Activated gamma-delta T cell (primary cell): ENCODE results near the gene SYNC.
"Not testable (repeated sequence)": the region's sequence is repeated elsewhere in the genome, so short reads cannot be mapped to it uniquely, and the experiment has no call there.

ENCODE experiments used
- DNase-seq: peaks from one replicate; lab custom pipeline; 2025; lab: John Stamatoyannopoulos, UW

SYNC gene

DNA sequence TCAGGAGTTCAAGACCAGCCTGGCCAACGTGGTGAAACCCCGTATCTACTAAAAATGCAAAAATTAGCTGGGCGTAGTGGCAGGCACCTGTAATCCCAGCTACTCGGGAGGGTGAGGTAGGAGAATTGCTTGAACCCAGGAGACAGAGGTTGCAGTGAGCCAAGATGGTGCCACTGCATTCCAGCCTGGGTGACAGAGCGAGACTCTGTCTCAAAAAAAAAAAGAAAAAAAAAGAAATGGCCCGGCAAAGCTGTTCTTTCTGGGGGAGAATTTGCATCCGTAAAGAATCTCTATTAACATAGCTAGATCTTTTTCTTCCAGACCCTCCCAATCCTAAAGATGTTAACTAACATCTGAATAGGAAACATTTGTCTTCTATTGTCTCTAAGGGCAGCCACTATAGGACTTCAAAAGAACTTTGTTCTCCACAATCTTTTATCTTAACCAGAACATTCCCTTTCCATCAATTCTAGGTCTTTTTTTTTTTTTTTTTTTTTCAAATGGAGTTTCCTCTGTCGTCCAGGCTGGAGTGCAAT, 60.2 kb downstream of the SYNC start:
- not testable (repeated sequence) for DNase-seq

DNA sequence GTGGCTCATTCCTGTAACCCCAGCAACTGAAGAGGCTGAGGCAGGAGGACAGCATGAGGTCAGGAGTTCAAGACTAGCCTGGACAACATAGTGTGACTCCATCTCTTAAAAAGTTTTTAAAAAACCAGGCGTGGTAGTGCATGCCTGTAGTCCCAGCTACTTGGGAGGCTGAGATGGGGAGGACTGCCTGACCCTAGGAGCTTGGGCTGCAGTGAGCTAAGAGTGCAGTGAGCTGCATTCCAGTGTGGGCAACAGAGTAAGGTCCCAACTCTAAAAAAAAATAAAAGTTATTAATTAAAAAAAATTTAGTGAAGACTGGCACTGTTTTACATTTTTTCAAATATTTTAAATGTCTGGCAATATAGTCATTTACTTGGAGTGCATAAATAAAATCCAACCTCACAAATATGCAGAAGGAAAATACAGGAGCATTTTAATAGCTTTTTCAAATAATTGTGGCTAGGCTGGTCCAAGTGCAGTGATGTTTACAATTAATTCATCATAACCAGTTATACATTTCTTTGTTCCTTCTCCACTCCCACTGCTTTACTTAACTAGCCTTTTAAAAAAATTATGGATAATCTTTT, 63.0 kb downstream of the SYNC start:
- DNase-seq: no peak

DNA sequence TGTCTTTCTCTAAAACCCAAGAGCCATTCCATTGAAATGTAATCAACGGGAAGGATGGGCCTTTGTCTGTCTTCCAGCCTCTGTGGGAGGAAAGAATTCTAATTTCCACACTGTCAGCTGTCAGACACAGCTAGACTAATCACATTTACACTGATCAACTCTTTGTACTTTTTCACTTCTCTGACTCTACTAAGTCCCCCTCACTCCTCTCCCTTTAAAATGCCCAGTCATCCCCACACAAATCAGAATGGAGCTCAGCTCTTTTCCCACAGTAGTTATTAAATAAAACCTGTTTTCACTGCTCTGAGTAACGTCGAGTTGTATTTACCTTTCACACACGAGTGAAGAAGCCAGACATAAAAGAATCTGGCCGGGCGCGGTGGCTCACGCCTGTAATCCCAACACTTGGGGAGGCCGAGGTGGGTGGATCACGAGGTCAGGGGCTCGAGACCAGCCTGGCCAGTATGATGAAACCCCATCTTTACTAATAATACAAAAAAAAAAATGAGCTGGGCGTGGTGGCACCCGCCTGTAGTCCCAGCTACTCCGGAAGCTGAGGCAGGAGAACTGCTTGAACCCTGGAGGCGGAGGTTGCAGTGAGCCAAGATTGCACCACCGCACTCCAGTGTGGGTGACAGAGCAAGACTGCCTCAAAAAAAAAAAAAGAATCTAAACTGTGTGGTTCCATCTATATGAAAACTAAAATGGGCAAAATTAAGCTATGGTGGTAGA, 65.5 kb downstream of the SYNC start:
- no peak for DNase-seq

DNA sequence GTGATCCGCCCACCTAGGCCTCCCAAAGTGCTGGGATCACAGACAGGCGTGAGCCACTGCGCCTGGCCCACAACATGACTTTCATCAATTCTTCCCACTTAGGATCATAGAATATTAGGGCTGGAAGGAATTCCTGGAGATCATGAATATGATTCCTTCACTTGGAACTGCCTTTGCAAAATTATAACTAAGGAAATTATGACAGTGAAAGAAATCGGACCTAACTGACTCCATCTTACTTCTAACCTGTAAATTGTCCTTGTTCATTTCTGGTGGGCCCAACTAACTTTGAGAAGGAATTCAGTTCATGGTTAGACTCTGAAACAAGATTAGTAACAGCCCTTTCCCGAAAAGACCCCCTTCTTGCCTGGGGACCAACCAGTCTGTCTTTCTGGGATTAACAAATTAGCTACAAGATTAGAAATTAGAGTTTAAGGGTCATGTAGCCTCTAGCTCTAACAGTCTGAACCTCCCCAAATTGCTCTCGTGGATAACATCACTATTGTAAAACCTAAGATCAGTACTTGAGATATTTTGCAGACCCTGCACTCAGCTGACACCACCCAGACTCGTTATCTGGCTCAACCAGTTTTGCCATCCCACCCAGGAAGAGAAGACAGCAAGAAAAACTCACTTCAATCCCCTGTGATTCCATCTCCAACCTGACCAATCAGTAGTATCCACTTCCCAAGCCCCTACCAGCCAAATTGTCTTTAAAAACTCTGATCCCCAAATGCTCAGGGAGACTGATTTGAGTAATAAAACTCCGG, 66.9 kb downstream of the SYNC start:
- no peak for DNase-seq

DNA sequence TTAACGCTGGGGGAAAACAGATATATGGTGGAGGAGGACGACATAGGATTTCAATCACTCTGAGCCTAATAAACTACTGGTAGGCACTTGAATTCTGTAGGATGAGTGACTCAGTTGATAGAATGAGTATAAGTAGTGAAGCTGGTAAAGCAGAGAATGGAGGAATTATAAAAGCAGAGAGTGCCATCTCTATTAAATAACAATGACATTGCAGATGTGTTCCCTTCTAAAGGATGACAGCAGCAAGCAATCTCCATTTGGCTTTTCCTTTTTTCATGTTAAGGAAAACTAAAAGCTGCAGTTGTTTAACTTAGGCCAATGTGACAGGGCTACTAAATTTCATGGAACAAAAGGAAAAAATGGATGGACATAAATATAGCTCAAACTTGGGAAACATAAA, 69.7 kb downstream of the SYNC start:
- DNase-seq: no peak

DNA sequence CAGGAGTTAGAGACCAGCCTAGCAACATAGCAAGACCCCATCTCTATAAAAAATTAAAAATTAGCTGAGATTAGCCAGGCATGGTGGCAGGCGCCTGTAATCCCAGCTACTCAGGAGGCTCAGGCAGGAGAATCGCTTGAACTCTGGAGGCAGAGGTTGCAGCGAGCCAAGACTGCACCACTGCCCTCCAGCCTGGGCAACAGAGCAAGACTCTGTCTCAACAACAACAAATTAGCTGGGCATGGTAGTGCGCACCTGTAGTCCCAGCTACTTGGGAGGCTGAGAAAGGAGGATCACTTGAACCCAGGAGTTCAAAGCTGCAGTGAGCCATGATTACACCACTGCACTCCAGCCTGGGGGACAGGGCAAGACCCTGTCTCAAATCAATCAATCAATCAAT, 72.4 kb downstream of the SYNC start:
- not testable (repeated sequence) for DNase-seq
